Measurements from ENCODE around the gene NUPR1.

GRCh38 chr16:28532940-28533647 lies 5.7 kb downstream of the NUPR1 start:
- TF ChIP-seq EZH2 (IDR thresholded peaks at IDR 0.05; ENCODE audit: insufficient read depth, poor library complexity, severe bottlenecking) (no peak), EZH2phosphoT487 (IDR thresholded peaks at IDR 0.05; ENCODE audit: insufficient read depth, low read depth) (no peak)
